Activated naive CD4-positive, alpha-beta T cell treated with anti-CD3 and anti-CD28 coated beads, Interleukin-2, amount 10 ng/mL, durations not matched to agents 7 days and 5 days (primary cell): ENCODE results near the gene AFF3.

Experiments
- CTCF ChIA-PET: fragments of 350-600 bp; sonication (Branson Sonifier 250); formaldehyde crosslinking; loops from one replicate; lab custom pipeline; 2021; ENCODE audit warnings: antibody characterized with exemption; lab: Charles Lee
- DNase-seq: peaks from one replicate; pipeline ENCODE4 v3.0.0-alpha.2; 2020
- H3K27ac Mint-ChIP-seq: one replicate; pipeline ENCODE4 v1.8.0; 2021; ENCODE audit warnings: mild to moderate bottlenecking, moderate library complexity, mixed read lengths
- H3K27me3 Mint-ChIP-seq: one replicate; pipeline ENCODE4 v1.8.0; 2021; ENCODE audit warnings: mild to moderate bottlenecking, mixed read lengths
- H3K36me3 Mint-ChIP-seq: one replicate; pipeline ENCODE4 v1.8.0; 2021; ENCODE audit warnings: mixed read lengths
- H3K4me1 Mint-ChIP-seq: one replicate; pipeline ENCODE4 v1.8.0; 2021; ENCODE audit warnings: mixed read lengths
- H3K4me3 Mint-ChIP-seq: one replicate; pipeline ENCODE4 v1.8.0; 2021; ENCODE audit warnings: mild to moderate bottlenecking, moderate library complexity, mixed read lengths
- H3K9me3 Mint-ChIP-seq: one replicate; pipeline ENCODE4 v1.8.0; 2021; ENCODE audit warnings: mixed read lengths

The AFF3 gene

DNA sequence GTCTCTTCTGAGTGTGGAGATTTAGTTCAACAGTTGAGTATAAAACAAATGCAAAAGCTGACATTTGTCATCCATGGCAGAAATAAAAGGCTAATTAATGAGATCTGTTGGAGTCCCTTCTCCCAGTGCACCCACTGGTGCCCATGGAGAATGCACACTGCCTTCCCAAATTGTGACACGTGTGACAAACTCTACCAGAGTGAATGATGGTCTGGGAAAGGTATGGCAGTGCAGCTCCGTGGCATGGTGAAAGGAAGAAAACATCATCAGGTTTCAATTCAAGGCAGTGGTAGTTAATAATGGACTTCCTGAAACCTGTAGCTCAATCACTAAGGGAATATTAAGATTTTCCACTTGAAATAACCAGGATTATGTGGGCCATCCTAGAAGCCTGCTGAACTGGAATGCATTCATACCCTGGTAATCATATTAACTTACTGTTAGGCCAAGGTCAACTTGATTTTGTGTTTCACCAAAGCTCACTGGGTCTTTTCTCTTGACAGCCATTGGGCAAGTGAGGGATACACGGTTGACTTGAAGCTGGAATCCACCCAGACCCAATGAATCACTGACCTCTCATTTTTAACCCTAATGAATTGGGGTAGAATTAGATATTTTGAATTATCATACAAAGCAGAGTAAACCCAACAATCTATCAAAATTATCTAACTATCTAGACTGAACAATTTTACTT lies 167.6 kb downstream of the AFF3 start:
- H3K27me3 Mint-ChIP-seq, result no peaks in the 10 kb centered on the region
- no peak overlapping the region for H3K4me3 Mint-ChIP-seq
- CTCF ChIA-PET, result no interaction called here
- no peaks in the 10 kb centered on the region for H3K9me3 Mint-ChIP-seq
- DNase-seq, result no peak
- no peaks in the 10 kb centered on the region for H3K4me1 Mint-ChIP-seq
- no peaks in the 10 kb centered on the region for H3K36me3 Mint-ChIP-seq
- H3K27ac Mint-ChIP-seq, result no peak overlapping the region

DNA sequence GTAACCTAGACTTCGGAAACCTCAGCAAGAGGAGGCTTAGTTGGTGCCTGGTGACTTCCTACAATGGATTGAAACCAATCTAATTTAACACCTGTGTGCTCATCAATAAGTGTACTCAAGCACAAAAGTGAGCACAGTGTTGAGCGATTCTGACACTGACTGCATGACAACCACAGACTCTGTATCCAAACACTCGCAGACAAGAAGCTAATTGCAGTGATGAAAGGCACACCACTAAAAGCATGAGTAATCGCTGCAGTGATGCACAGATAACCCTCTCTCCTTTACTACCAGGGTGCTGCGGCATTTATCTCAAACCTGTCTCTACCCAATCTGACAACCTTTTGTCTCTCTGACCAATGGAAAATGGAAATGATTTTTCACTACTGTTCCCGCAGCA lies 168.1 kb downstream of the AFF3 start:
- Mint-ChIP-seq H3K27ac (no peak overlapping the region), H3K4me3 (no peak overlapping the region), H3K36me3 (no peaks in the 10 kb centered on the region), H3K9me3 (no peaks in the 10 kb centered on the region), H3K27me3 (no peaks in the 10 kb centered on the region), H3K4me1 (no peaks in the 10 kb centered on the region)
- DNase-seq, result no peak
- CTCF ChIA-PET, result no interaction called here

DNA sequence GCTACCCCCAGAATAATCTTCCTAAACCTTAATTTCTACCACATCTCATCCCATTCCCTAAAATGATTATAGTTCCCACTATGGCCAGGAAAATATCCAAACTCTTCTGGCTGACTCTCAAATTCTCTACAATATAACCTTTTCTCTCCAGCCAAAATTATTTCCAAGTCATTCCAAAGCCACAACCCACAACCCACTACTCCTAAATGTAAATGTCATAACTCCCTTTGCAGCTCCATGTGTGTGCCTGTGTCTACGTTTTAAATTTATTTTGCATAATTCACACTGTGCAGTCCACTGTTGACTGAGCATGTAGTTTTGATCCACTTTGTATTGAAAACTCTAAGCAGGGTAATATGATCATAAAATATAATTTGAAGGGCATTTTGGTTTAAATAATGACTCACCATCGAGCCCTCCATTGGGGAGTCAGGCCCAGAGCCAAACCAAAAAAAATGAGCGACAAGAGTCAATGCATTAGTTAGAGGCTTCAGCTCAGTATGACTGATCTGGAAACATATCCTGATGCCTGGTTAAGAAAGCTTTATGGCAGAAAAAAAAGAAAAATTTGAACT lies 171.0 kb downstream of the AFF3 start:
- no peak for DNase-seq
- H3K27ac Mint-ChIP-seq, result no peak overlapping the region
- H3K36me3 Mint-ChIP-seq, result no peaks in the 10 kb centered on the region
- no peaks in the 10 kb centered on the region for H3K4me1 Mint-ChIP-seq
- no peak overlapping the region for H3K4me3 Mint-ChIP-seq
- H3K9me3 Mint-ChIP-seq, result no peaks in the 10 kb centered on the region
- CTCF ChIA-PET, result no interaction called here
- H3K27me3 Mint-ChIP-seq, result no peaks in the 10 kb centered on the region

DNA sequence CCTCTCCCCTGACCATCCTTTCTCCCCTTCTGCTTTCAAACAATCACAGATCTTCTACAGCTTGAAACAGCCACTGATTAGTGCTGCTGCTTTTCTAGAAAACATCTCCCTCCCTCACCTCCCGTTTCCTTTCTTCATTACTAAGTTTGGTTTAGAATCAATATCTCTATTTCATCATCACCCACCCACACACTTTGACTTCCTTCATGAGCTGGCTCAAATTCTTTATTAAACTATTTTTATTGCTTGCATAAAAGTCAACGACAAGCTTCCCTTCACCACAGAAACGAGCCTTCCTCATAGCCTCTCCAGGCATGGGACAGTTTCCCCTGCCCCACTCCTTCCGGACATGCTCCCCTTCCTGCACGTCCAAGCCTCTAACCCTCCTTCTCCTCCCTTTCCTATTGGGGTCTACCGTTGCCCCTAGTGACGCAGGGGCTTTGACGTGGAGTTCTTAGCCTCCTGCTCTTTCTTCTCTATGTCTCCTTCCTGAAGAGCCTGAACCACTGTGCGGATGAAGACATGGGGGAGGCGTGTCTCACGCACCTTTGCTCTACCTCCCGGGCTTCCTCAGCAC lies 172.0 kb downstream of the AFF3 start:
- H3K27me3 Mint-ChIP-seq, result no peaks in the 10 kb centered on the region
- no peak overlapping the region for H3K27ac Mint-ChIP-seq
- H3K4me1 Mint-ChIP-seq, result no peaks in the 10 kb centered on the region
- H3K9me3 Mint-ChIP-seq, result no peaks in the 10 kb centered on the region
- no peak for DNase-seq
- no peak overlapping the region for H3K4me3 Mint-ChIP-seq
- CTCF ChIA-PET, result no interaction called here
- no peaks in the 10 kb centered on the region for H3K36me3 Mint-ChIP-seq

DNA sequence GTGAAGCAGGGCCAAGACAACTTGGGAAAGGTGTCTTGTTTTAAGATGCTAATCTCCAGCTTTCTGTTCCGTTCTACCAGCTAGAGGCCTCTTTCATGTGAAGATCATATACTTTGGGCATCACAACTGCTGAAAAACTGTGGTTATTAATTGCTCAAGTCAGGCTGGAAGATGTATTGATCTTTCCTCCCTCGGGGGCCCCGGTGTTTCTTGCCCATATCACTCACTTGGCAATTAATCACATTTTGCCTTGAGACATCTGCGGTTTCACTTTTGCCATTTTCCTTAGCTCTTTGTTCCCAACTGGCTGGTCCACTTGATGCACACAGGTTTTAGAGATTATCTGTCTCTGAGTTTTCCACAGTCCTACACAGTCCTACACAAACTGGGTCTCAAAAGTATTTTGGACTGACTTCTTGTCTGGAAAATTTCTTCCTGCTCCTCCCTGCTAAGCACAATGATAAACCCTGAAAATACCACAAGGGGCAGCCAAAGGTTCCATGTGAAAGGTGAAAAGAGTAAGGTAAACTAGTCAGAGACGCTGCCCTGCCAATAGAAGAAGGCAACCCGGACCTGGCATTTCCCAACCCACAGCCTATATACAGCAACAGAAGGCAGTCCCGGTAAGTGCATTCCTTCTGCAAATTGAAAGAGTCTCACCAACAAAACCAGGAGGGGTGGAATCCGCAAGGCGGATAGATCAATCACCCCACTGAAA lies 181.0 kb downstream of the AFF3 start:
- H3K27ac Mint-ChIP-seq, result no peak overlapping the region
- CTCF ChIA-PET, result no interaction called here
- no peaks in the 10 kb centered on the region for H3K36me3 Mint-ChIP-seq
- DNase-seq, result no peak
- H3K9me3 Mint-ChIP-seq, result no peaks in the 10 kb centered on the region
- H3K4me1 Mint-ChIP-seq, result no peaks in the 10 kb centered on the region
- no peak overlapping the region for H3K4me3 Mint-ChIP-seq
- no peaks in the 10 kb centered on the region for H3K27me3 Mint-ChIP-seq

DNA sequence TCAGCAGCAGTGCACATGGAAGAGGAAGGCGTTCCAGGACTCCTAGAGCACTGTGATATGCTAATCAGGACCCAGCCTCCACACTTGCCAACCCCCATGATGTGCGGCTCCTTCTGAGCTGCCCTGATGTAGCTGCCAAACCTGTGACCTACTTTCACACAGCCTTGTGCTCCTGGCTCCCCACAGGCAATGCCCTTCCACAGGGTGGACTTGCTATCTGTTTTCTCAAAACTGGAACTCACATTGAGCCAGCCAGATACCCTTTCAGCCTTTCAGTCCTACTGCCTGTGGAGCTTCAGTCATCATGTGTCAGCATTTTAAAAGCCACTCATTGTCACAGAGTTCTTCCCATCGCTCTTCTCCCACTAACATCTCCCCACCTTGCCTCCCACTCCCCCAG lies 181.6 kb downstream of the AFF3 start:
- H3K27ac Mint-ChIP-seq, result no peak overlapping the region
- CTCF ChIA-PET, result no interaction called here
- no peaks in the 10 kb centered on the region for H3K4me1 Mint-ChIP-seq
- no peak overlapping the region for H3K4me3 Mint-ChIP-seq
- H3K36me3 Mint-ChIP-seq, result no peaks in the 10 kb centered on the region
- H3K9me3 Mint-ChIP-seq, result no peaks in the 10 kb centered on the region
- H3K27me3 Mint-ChIP-seq, result no peaks in the 10 kb centered on the region
- DNase-seq, result no peak

DNA sequence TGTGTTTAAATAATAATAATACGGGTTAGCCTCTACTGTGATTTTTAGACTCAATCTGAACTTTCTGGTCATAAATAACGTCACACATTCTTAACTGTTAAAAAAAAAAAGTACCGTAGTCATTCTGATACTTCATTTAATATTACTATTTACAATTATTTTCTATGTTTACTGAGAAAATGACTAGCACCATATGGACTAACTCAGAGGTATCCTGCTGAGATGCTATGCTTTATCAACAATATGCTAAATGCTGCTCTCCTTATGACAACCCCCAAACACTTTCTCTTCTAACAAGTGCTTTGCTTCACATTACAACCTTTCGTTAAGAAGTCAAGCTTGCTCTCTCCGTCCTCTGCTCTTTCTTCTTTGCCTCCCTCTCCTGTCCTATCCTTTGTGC lies 182.1 kb downstream of the AFF3 start:
- Mint-ChIP-seq H3K27ac (no peak overlapping the region), H3K36me3 (no peaks in the 10 kb centered on the region), H3K27me3 (no peaks in the 10 kb centered on the region), H3K4me3 (no peak overlapping the region), H3K9me3 (no peaks in the 10 kb centered on the region), H3K4me1 (no peaks in the 10 kb centered on the region)
- CTCF ChIA-PET, result no interaction called here
- no peak for DNase-seq

DNA sequence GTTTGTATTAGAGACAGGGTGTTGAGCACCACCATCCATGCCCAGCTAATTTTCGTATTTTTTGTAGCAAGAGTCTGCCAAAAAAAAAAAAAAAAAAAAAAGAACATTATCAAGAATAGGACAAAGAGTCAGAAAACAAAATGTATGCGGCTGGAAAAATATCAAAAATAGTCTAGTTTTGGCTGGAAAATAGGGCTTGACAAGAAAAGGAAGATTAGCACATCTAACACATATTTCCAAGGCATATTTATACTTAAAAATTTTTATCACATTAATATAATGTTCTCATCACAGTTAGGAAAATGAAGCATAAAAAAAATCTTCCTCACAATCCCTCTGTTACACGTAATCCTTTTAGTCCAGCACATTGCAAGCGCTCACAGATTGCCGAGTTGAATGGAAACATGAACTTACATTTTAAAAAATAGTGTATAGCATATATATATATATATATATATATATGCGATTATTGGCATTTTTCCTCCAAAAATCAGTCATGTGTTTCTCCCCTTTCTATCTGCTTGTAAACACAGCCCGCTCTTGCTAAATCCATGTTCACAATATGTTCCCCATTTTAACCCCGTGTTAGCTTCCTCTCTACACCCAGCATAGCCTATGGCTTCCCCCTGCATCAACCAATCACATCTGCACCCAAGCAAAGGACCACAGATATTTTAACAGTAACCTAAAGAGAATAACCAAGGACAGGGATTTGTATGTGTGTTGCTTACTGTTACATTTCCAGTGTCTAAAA lies 183.0 kb downstream of the AFF3 start:
- Mint-ChIP-seq H3K4me3 (no peak overlapping the region), H3K27ac (no peak overlapping the region), H3K9me3 (no peaks in the 10 kb centered on the region), H3K4me1 (no peaks in the 10 kb centered on the region), H3K36me3 (no peaks in the 10 kb centered on the region), H3K27me3 (no peaks in the 10 kb centered on the region)
- CTCF ChIA-PET, result no interaction called here
- DNase-seq, result no peak

DNA sequence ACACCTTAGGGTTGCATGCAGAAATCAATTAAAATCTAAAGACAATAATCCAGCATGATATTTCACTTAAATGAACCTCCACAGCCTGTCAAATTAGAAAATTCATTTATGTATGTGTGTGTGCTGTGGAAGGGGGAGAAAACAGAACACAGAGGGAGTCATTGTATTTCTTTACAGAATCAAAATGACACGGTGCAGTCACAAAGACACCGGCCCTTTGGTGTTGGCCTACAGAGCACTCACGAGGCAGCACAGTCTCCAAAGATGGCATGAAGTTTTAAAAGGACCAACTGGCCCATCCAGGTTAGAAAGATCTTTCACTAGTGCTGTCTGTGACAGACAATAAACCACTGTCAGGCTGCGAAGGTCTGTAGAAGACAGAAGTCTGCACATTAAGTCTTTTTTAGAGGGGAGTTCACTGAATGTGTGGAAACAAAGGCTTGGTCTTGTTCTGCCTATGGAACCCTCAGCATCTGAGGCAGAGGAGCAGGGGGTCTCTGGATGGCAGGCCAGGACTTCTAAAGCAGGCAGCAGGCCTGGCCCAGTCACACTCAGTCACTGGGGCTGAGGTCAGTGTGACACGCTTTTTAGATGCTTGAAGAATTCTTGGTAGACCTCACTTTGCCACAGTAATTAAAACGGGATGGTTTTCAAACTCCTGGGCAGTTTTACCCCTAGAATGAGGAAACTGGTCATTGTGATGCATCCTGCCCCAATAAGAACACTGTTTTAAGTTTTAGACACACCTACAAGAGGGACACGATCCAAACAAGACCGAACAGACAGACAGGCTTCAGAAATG lies 184.9 kb downstream of the AFF3 start:
- Mint-ChIP-seq H3K4me3 (no peak overlapping the region), H3K27ac (no peak overlapping the region), H3K4me1 (no peaks in the 10 kb centered on the region), H3K27me3 (no peaks in the 10 kb centered on the region), H3K36me3 (no peaks in the 10 kb centered on the region), H3K9me3 (no peaks in the 10 kb centered on the region)
- no peak for DNase-seq
- CTCF ChIA-PET, result interaction anchor here (0.7 kb wide), 1 partner anchor 137 kb away, joined by 3 read pairs; no protein-coding TSS in a partner anchor

DNA sequence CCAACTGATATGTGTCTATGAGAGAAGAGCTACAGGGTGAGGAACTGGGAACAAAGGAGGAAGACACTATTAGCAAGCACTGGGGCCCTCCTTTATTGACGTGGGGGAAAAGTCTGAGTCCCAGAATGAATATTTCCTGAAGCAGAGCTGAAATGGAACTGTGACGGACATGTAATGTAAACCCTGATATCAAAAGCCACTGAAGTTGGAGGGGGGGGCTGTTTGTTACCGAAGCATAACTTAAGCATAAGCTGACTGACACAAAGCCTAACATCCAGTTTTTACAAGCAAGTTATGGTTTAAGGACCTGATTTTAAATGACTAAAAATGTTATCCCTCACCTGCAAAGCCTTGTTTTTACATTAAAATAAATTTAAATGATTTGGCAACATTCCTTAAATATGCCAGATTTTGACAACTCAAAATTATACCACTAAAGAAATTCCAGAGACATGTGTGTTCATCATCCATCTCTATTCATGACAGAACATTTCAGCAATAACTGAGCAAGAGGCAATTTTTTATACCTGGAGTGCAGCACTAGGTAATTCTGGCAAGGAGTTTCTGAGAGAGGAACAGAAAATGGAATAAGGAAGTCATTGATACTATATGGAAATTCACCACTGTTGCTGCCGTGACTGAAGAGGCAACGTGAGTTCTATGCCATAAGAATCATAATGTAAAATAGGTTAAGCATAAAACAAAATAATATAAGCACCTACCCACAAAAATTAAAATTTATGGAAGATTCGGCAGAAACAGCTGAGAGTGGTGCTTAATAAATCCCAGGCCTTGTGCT lies 186.0 kb downstream of the AFF3 start:
- Mint-ChIP-seq H3K4me1 (no peaks in the 10 kb centered on the region), H3K27ac (no peak overlapping the region), H3K36me3 (no peaks in the 10 kb centered on the region), H3K9me3 (no peaks in the 10 kb centered on the region), H3K4me3 (no peak overlapping the region), H3K27me3 (no peaks in the 10 kb centered on the region)
- CTCF ChIA-PET, result no interaction called here
- no peak for DNase-seq

DNA sequence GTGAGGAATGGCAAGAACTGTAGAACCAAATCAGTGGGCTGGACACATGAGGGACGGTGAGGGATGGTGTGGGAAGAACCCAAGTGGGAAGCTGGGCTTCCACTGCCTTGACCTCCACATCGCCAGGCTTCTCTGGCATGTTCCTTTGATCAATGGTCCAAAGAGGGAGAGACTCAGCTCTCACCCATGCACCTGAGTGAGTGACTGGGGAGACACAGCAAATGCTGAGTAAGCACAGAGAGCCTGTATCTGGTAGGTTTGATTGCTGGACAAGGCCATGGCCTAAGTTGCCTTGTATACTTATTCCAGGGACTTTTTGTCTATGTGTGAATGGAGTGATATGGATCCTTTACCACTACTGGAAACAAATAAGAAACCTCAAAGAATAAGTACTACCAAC lies 188.6 kb downstream of the AFF3 start:
- no peak for DNase-seq
- CTCF ChIA-PET, result no interaction called here
- Mint-ChIP-seq H3K4me3 (no peak overlapping the region), H3K9me3 (no peaks in the 10 kb centered on the region), H3K27ac (no peak overlapping the region), H3K4me1 (no peaks in the 10 kb centered on the region), H3K27me3 (no peaks in the 10 kb centered on the region), H3K36me3 (no peaks in the 10 kb centered on the region)

DNA sequence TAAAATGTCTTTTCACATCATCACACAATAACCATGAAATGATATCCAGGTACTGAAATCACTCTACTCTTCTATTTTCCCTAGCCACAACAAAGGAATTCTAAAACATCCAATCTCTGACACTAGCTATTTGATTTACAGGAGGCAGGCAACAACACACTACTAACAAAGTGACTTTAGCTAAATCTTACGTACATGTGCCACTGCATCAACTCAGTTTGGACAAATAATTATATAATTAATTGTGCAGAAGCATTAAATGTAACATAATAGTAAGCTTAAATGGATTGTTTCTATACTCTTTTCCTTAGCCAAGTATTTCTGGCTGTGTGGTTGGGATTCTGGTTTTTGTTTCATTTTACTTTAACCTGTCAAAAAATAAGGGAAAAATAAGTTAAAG lies 192.4 kb downstream of the AFF3 start:
- DNase-seq, result no peak
- no peak overlapping the region for H3K4me3 Mint-ChIP-seq
- CTCF ChIA-PET, result no interaction called here

DNA sequence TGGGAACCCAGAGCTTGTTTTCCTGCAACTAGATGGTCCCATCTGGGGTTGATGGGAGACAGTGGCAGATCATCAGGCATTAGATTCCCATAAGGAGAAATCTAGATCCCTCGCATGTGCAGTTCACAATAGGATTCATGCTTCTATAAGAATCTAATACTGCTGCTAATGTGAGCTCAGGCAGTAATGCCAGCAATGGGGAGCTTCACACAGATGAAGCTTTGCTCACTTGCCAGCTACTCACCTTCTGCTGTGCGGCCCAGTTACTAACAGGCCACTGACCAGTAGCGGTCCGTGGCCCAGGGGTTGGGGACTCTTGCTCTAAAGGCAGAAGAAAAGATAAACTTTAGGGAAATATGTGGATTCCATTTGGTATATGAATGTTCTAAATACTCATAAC lies 192.9 kb downstream of the AFF3 start:
- Mint-ChIP-seq H3K27ac (no peak overlapping the region), H3K4me1 (no peaks in the 10 kb centered on the region), H3K9me3 (no peaks in the 10 kb centered on the region), H3K4me3 (no peak overlapping the region), H3K27me3 (no peaks in the 10 kb centered on the region), H3K36me3 (no peaks in the 10 kb centered on the region)
- DNase-seq, result no peak
- CTCF ChIA-PET, result no interaction called here

More for the DNA sequence above, 192.4 kb downstream of the AFF3 start:
- H3K36me3 Mint-ChIP-seq, result no peaks in the 10 kb centered on the region
- H3K9me3 Mint-ChIP-seq, result no peaks in the 10 kb centered on the region
- no peaks in the 10 kb centered on the region for H3K27me3 Mint-ChIP-seq
- H3K27ac Mint-ChIP-seq, result no peak overlapping the region
- H3K4me1 Mint-ChIP-seq, result no peaks in the 10 kb centered on the region
